Neural progenitor cell (in vitro differentiated cells): ENCODE data around the gene FRYL. TPM values are rescaled to one million over a fixed set of nuclear protein-coding genes. Genes with fewer than 3 reads are reported as not detected.
"Not testable (repeated sequence)": the region's sequence is repeated elsewhere in the genome, so short reads cannot be mapped to it uniquely, and the experiment has no call there.

ENCODE experiments used
- DNase-seq: peaks from one replicate; pipeline ENCODE4 v3.0.0-alpha.2; 2016; ENCODE audit warnings: low spot score
- H2AFZ ChIP-seq: fragments of 200-600 bp; sonication (generic); replicated peaks from 2 replicates; pipeline ENCODE4 v1.6.1; 2016; ENCODE audit warnings: antibody characterized with exemption
- H3F3A ChIP-seq: fragments of 200-600 bp; sonication (generic); 2 replicates; pipeline ENCODE4 v1.6.1; 2016; ENCODE audit warnings: antibody characterized with exemption, low read depth
- H3K27ac ChIP-seq: fragments of 200-600 bp; sonication (generic); 2 replicates; pipeline ENCODE4 v1.5.1; 2016; ENCODE audit warnings: mild to moderate bottlenecking
- H3K27me3 ChIP-seq: fragments of 200-600 bp; sonication (generic); 2 replicates; pipeline ENCODE4 v1.6.1; 2016; ENCODE audit warnings: mild to moderate bottlenecking, moderate library complexity
- H3K36me3 ChIP-seq: fragments of 200-600 bp; sonication (generic); 2 replicates; pipeline ENCODE4 v1.5.1; 2016
- H3K4me1 ChIP-seq: fragments of 200-600 bp; sonication (generic); 2 replicates; pipeline ENCODE4 v1.6.1; 2016; ENCODE audit warnings: mixed run types
- H3K4me2 ChIP-seq: fragments of 200-600 bp; sonication (generic); 2 replicates; pipeline ENCODE4 v1.6.1; 2016
- H3K4me3 ChIP-seq: fragments of 200-600 bp; sonication (generic); 2 replicates; pipeline ENCODE4 v1.5.1; 2016
- H3K79me2 ChIP-seq: fragments of 200-600 bp; sonication (generic); 2 replicates; pipeline ENCODE4 v1.6.1; 2016; ENCODE audit warnings: low read depth
- H3K9ac ChIP-seq: fragments of 200-600 bp; sonication (generic); 2 replicates; pipeline ENCODE4 v1.6.1; 2016
- H3K9me3 ChIP-seq: fragments of 200-600 bp; sonication (generic); 2 replicates; pipeline ENCODE4 v1.5.1; 2016; ENCODE audit warnings: low read depth
- H4K20me1 ChIP-seq: fragments of 200-600 bp; sonication (generic); 2 replicates; pipeline ENCODE4 v1.6.1; 2016; ENCODE audit warnings: low read depth
- H3K27ac Mint-ChIP-seq: 3 replicates; pipeline ENCODE4 v1.8.0; 2021; ENCODE audit warnings: mixed read lengths
- H3K27me3 Mint-ChIP-seq: 2 replicates; pipeline ENCODE4 v1.8.0; 2022; ENCODE audit warnings: low read depth, mild to moderate bottlenecking, inconsistent platforms, moderate library complexity, mixed read lengths; ENCODE audit not compliant: insufficient read depth
- H3K36me3 Mint-ChIP-seq: 3 replicates; pipeline ENCODE4 v1.8.0; 2021; ENCODE audit warnings: mixed read lengths
- H3K4me1 Mint-ChIP-seq: 3 replicates; pipeline ENCODE4 v1.8.0; 2021; ENCODE audit warnings: mixed read lengths
- H3K4me3 Mint-ChIP-seq: 3 replicates; pipeline ENCODE4 v1.8.0; 2021; ENCODE audit warnings: mild to moderate bottlenecking, moderate library complexity, mixed read lengths
- H3K9me3 Mint-ChIP-seq: 3 replicates; pipeline ENCODE4 v1.8.0; 2020; ENCODE audit warnings: mixed read lengths
- CTCF ChIP-seq: fragments of 200-600 bp; sonication (generic); IDR thresholded peaks from 2 replicates; pipeline ENCODE4 v1.5.1; 2017; ENCODE audit warnings: antibody characterized with exemption, mild to moderate bottlenecking
- EZH2 ChIP-seq: fragments of 200-600 bp; sonication (generic); IDR thresholded peaks from 2 replicates; pipeline ENCODE4 v1.6.1; 2017; ENCODE audit warnings: antibody characterized with exemption, mild to moderate bottlenecking, moderate library complexity
- EZH2phosphoT487 ChIP-seq: fragments of 200-600 bp; sonication (generic); IDR thresholded peaks from 2 replicates; pipeline ENCODE4 v1.6.1; 2017; ENCODE audit warnings: antibody characterized with exemption
- total RNA-seq: library from RNA; depleted of rRNA; stranded (reverse); fragments of >200 nt; gene quantifications from 2 replicates; pipeline ENCODE4 v1.2.3, GENCODE V29; 2015; ENCODE audit warnings: low replicate concordance

FRYL gene
- total RNA-seq, 1 donor from 2014 or later: 70.5 TPM

GRCh38 chr4:48766131-48766792, 13.8 kb downstream of the FRYL start:
- no peak for DNase-seq
- Mint-ChIP-seq H3K27ac (no peak overlapping the region), H3K36me3 (peaks cover 50% of the 10 kb centered on the region), H3K9me3 (peaks cover 54% of the 10 kb centered on the region), H3K27me3 (no peaks in the 10 kb centered on the region), H3K4me1 (no peaks in the 10 kb centered on the region), H3K4me3 (no peak overlapping the region)
- Histone ChIP-seq H2AFZ (no peak overlapping the region), H3F3A (no peaks in the 10 kb centered on the region), H3K4me3 (no peak overlapping the region), H3K4me2 (no peak overlapping the region), H3K9ac (no peak overlapping the region), H3K9me3 (no peaks in the 10 kb centered on the region), H3K4me1 (peaks cover 7% of the 10 kb centered on the region), H4K20me1 (peaks cover 74% of the 10 kb centered on the region), H3K79me2 (peaks cover 100% of the 10 kb centered on the region), H3K36me3 (peaks cover 8% of the 10 kb centered on the region), H3K27ac (no peak overlapping the region), H3K27me3 (no peaks in the 10 kb centered on the region)
- TF ChIP-seq EZH2phosphoT487 (no peak), CTCF (no peak), EZH2 (no peak)

- Histone ChIP-seq H3K4me1 (peaks cover 7% of the 10 kb centered on the region), H3K27ac (no peak overlapping the region), H3K9me3 (no peaks in the 10 kb centered on the region), H3K36me3 (peaks cover 10% of the 10 kb centered on the region), H3K27me3 (no peaks in the 10 kb centered on the region), H4K20me1 (peaks cover 50% of the 10 kb centered on the region), H3K79me2 (peaks cover 98% of the 10 kb centered on the region), H3K4me2 (no peak overlapping the region), H2AFZ (no peak overlapping the region), H3F3A (no peaks in the 10 kb centered on the region), H3K9ac (no peak overlapping the region), H3K4me3 (no peak overlapping the region)
- H3K4me3 Mint-ChIP-seq: no peak overlapping the region
- peaks cover 46% of the 10 kb centered on the region for H3K9me3 Mint-ChIP-seq
- no peaks in the 10 kb centered on the region for H3K4me1 Mint-ChIP-seq
- DNase-seq: no peak
- peaks cover 43% of the 10 kb centered on the region for H3K36me3 Mint-ChIP-seq
- H3K27me3 Mint-ChIP-seq: peaks cover 2% of the 10 kb centered on the region
- TF ChIP-seq CTCF (no peak), EZH2phosphoT487 (no peak), EZH2 (no peak)
- H3K27ac Mint-ChIP-seq: no peak overlapping the region
These were observed 17.7 kb downstream of the FRYL start for GRCh38 chr4:48762408-48762807.

GRCh38 chr4:48761286-48761685, 18.8 kb downstream of the FRYL start:
- no peak overlapping the region for H3K9ac ChIP-seq
- no peaks in the 10 kb centered on the region for H3F3A ChIP-seq
- Mint-ChIP-seq H3K4me1 (no peaks in the 10 kb centered on the region), H3K36me3 (peaks cover 40% of the 10 kb centered on the region), H3K9me3 (peaks cover 49% of the 10 kb centered on the region), H3K27ac (no peak overlapping the region), H3K4me3 (no peak overlapping the region), H3K27me3 (peaks cover 2% of the 10 kb centered on the region)
- no peak overlapping the region for H3K4me2 ChIP-seq
- H3K79me2 ChIP-seq: peaks cover 95% of the 10 kb centered on the region
- DNase-seq: no peak
- peaks cover 1% of the 10 kb centered on the region for H3K4me1 ChIP-seq
- H3K4me3 ChIP-seq: no peak overlapping the region
- H4K20me1 ChIP-seq: peaks cover 39% of the 10 kb centered on the region
- H2AFZ ChIP-seq: no peak overlapping the region
- H3K36me3 ChIP-seq: peaks cover 10% of the 10 kb centered on the region
- TF ChIP-seq EZH2phosphoT487: no peak
- no peak for TF ChIP-seq CTCF
- TF ChIP-seq EZH2: no peak
- H3K27me3 ChIP-seq: no peaks in the 10 kb centered on the region
- no peaks in the 10 kb centered on the region for H3K9me3 ChIP-seq
- no peak overlapping the region for H3K27ac ChIP-seq

- peaks cover 39% of the 10 kb centered on the region for H3K36me3 Mint-ChIP-seq
- peaks cover 54% of the 10 kb centered on the region for H3K9me3 Mint-ChIP-seq
- not testable (repeated sequence) for H3K4me2 ChIP-seq, H3K4me3 Mint-ChIP-seq, H3K4me3 ChIP-seq, H3F3A ChIP-seq, H2AFZ ChIP-seq, H3K27ac ChIP-seq, DNase-seq, H3K4me1 Mint-ChIP-seq, H3K4me1 ChIP-seq, H3K9me3 ChIP-seq, H3K27ac Mint-ChIP-seq, H3K27me3 ChIP-seq, H3K9ac ChIP-seq, H3K27me3 Mint-ChIP-seq
- peaks cover 18% of the 10 kb centered on the region for H3K36me3 ChIP-seq
- H3K79me2 ChIP-seq: peaks cover 95% of the 10 kb centered on the region
- H4K20me1 ChIP-seq: peaks cover 13% of the 10 kb centered on the region
These were observed 21.4 kb downstream of the FRYL start for GRCh38 chr4:48758703-48759102.
